ENCODE data around the gene GABRR3.
"Not testable (repeated sequence)": the region's sequence is repeated elsewhere in the genome, so short reads cannot be mapped to it uniquely, and the experiment has no call there.

The GABRR3 gene

DNA sequence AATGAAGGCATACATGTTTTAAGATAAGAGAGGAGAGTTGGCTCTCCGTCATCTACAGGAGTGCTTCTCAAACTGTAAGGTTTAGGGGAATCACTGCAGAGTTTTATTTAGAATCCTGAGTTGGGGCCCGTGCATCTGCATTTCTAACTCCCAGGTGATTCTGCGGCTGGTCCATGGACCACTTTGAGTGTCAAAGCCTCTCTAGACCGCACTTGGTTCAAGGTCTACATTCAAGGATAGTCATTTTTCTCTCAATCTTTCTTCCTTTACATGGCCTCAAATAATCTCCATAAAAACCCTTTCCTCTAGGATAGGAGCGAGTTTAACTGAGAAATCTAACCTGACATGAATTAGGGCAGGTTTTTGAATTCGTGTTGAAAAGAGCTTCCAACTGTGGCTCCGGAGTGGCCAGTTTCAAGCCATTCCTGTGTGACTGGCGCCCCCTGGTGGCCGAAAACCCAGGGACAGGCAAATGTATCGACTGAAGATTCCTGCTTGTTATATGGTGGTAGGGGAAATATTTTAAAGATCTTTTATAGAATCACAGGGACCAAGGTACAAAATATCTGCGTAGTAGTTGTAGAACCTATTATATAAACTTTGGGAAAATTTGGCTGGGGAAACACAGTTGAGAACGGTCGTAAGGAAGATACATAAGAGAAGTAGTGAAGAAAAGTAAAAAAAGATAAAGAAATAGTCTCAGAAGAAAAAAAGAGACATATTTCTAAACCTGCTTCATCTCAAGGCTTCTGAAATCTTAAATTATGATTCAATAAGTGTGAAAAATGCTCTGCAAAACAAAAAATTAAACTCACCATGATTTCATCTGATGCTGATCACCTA, 11.9 kb downstream of the GABRR3 start:
- no peak overlapping the region for H3K4me3 ChIP-seq
- H3K27ac ChIP-seq, result no peak overlapping the region

- Histone ChIP-seq H3K4me3 (no peak overlapping the region), H3K27ac (no peak overlapping the region)
These were observed 13.1 kb downstream of the GABRR3 start for GRCh38 chr3:98021830-98022560.

DNA sequence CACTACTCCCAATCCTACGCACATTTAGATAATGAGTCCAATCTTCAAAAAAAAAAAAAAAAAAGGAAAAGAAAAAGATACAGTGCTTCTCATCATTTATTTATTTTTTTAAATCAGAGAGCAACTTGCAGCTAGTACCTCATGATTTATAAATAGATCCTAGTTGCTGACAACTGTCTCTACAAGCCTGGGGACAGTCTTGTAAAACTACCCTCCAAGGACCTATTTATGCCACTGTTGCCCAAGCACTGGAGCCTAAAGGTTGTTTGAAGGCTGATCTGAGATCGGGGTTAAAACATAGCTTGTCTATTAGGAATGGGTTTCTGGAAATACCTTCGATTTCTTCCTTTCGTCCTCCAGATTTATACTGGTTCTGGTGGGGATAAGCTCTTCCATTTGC, 14.7 kb downstream of the GABRR3 start:
- no peak overlapping the region for H3K27ac ChIP-seq

DNA sequence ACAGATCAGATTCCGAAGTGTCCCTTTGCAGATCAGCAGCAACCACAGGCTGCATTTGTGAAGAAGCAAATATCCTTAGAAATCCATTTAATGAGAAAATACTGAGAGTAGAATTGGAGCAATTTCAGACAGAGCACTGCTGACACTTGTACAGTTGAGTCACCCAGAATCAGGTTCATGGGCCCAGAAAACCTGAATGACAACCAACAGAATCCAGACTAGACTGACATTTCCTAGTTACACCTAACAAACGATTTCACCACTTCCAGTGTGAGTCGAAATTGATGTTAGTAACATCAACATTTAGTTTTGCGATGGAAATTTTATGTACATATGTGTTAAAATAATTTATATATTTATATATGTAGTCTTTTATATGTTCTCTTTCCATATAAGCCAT, 16.8 kb downstream of the GABRR3 start:
- no peak overlapping the region for H3K27ac ChIP-seq
- no peak overlapping the region for H3K4me3 ChIP-seq

More for the DNA sequence above, 14.7 kb downstream of the GABRR3 start:
- H3K4me3 ChIP-seq, result no peak overlapping the region

DNA sequence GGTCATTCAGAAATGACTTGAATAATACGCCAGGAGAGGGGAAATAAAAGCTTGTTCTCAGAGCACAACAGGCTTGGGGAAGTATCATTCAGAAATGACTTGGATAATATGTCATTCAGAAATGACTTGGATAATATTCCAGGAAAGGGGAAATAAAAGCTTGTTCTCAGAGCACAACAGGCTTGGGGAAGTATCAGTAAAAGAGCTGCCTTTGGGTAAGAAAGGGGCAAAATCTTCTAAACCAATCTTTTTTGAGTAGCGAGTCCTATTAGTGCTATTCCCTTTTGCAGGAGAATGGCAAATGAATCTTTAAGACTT, 20.9 kb downstream of the GABRR3 start:
- Histone ChIP-seq H3K4me3 (no peak overlapping the region), H3K27ac (peak overlapping the region in 9 of 21 experiments; percentile 1 to 57 (median 28))

- peak overlapping the region in 10 of 21 experiments; percentile 1 to 57 (median 26) for H3K27ac ChIP-seq
- no peak overlapping the region for H3K4me3 ChIP-seq
These were observed 21.5 kb downstream of the GABRR3 start for GRCh38 chr3:98013411-98014267.

- Histone ChIP-seq H3K27ac (peak overlapping the region in 3 of 21 experiments; percentile 20 to 49 (median 24)), H3K4me3 (no peak overlapping the region)
These were observed 22.1 kb downstream of the GABRR3 start for GRCh38 chr3:98012979-98013378.

DNA sequence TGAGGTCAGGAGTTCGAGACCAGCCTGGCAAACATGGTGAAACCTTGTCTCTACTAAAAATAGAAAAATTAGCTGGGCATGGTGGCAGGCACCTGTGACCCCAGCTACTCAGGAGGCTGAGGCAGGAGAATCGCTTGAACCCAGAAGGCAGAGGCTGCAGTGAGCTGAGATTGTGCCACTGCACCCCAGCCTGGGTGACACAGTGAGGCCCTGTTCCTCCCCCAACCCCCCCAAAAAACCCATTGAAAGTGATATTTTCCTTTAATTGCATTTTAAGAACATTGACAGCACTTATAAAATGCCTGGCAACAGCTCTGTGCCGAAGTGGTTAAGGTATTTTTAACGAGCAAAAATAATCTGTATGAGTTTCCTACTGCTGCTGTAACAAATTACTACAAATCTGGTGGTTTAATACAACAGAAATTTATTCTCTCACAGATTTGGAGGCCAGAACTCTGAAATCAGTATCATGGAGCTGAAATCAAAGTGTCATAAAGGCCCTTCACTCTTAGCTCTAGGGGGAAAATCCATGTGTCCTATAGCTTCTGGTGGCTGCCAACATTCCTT, 24.1 kb downstream of the GABRR3 start:
- not testable (repeated sequence) for H3K4me3 ChIP-seq, H3K27ac ChIP-seq

DNA sequence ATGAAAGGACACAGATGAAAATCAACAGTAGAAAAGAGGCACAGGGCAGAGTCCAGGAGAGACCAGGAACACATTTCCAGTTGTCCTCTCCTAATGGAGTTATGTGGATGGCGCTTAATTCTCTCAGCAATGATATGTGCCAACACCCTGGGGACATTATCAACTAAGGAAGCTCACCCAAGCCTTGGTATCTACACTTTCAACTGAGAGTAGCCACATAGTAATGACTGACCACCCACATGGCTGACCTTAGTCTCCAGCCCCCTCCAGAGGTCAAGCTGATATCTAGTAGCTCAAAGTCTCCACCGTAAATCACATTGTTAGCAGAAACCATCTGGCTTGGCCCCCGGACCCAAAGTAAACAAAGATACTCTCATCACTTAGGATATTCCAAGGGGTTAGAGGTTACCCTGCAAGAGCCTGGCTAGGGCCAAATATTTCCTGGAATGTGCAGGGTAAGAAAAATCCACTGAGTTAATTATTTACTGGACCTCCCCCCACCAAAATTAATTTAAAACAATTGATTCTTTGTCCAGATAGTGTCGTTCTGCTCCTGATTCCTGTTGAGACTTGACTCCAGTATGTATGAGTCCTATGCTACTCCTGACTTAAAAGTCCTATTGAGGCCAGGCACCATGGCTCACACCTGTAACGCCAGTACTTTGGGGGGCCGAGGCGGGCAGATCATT, 24.8 kb downstream of the GABRR3 start:
- Histone ChIP-seq H3K27ac (no peak overlapping the region), H3K4me3 (no peak overlapping the region)

DNA sequence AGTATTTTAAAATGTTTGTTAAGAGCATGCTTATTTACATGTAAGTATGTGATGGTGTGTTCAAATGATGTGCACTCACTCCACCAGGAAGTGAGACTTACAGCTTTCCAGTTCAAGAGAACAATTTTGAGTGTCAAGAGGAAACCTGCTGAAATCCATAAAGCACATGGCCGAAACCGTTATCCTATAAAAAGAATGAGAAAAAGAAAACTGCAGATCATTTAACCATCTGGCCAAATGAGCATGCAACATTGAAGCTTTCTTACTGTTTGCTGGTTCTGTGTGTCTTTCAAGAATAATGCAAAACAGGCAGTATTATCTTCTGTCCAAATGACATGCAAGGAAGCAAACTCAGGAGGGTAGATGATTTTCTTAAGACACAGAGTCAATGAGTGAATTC, 26.3 kb downstream of the GABRR3 start:
- Histone ChIP-seq H3K4me3 (no peak overlapping the region), H3K27ac (no peak overlapping the region)

DNA sequence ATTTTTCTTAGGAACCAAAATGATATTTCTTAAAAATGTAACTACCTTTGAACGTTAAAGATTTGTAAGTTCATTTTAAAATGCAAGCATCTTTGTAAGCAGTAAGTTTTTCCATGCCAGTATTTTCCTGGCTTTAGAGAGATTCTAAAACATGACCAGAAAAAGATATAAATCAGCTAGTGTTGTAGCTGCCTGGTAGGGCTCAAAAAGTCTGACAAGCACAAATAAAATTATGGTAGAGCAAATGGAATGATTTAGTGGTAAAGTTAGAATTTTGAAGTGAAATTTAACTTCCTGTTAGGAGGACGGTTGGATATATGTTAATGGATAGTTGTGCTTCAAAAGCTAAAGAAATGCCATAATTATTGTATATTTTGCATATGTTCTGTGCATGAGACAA, 29.7 kb downstream of the GABRR3 start:
- no peak overlapping the region for H3K4me3 ChIP-seq
- no peak overlapping the region for H3K27ac ChIP-seq

DNA sequence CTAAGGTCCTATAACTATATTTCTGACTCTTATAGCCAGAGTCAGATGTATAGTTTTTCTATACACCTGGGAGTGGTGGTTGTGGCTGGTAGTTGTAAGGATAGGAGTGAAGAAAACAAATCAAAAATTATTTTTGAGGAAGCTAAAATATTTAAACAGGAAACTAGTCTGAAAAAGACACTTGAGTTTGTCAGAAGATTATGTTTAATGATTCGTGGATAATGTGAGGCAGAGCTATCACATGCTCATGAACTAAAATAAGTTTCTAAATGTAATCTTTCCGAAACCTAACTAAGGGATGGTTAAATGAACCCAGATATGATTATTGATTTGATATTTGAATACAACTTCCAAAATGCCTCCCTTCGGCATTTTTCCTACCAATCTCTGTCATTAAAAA, 30.4 kb downstream of the GABRR3 start:
- Histone ChIP-seq H3K27ac (no peak overlapping the region), H3K4me3 (no peak overlapping the region)

DNA sequence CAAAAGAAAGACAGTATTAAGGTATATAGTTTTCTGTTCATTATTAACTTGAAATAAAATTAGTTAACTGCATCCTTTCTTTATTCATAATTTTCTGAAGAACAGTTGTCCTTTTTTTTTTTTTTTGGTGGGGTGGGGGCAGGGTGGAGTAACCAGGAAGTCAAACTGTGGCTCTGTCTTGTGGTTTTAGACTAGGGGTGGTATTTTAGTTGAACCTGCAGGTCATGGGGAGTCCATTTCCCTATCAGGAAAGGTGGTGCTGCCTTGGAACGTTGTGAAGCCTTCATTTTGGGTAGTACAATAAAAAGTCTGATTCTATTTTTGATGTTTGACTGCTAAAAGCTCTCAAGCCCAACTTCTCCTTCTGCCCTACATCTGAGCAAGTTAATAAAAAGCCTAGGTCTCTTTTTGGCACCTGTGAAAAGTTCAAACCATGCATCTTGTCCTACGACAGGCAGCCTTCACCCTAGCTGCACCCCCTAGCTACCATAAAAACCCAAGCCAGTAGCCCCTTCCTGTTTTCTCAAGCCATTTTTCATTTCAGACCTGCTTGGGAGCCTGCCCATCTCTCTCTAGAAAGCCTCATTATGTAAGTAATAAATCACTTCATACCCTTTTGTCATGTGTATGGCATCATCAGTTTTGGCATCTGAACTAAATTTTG, 31.7 kb downstream of the GABRR3 start:
- H3K4me3 ChIP-seq, result no peak overlapping the region
- H3K27ac ChIP-seq, result no peak overlapping the region

GRCh38 chr3:98002717-98003116, 32.4 kb downstream of the GABRR3 start:
- H3K4me3 ChIP-seq, result no peak overlapping the region
- no peak overlapping the region for H3K27ac ChIP-seq

- H3K4me3 ChIP-seq, result no peak overlapping the region
- no peak overlapping the region for H3K27ac ChIP-seq
These were observed 35.1 kb downstream of the GABRR3 start for GRCh38 chr3:97999994-98000393.

- no peak overlapping the region for H3K4me3 ChIP-seq
- no peak overlapping the region for H3K27ac ChIP-seq
These were observed 36.0 kb downstream of the GABRR3 start for GRCh38 chr3:97999103-97999502.

DNA sequence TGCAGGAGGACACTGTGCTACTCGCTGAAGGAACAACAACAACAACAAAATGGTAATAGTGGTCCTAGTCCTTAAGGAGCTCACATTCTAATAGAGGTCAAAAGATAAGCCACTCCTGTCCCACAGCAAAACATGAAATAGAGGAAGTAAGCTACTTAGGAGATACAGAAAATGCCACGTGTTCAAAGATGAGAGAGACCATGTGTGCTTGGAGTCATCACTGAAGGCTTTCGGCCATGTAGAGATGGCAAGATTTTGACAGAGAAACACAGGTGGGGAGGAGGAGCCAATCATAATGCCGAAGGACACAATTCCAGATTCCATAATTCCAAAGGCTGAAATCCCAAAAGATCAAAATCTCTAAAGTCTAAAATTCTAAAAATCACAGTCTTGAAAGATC, 38.1 kb downstream of the GABRR3 start:
- H3K27ac ChIP-seq, result no peak overlapping the region
- no peak overlapping the region for H3K4me3 ChIP-seq

- H3K4me3 ChIP-seq, result no peak overlapping the region
- no peak overlapping the region for H3K27ac ChIP-seq
These were observed 40.7 kb downstream of the GABRR3 start for GRCh38 chr3:97994328-97994945.

DNA sequence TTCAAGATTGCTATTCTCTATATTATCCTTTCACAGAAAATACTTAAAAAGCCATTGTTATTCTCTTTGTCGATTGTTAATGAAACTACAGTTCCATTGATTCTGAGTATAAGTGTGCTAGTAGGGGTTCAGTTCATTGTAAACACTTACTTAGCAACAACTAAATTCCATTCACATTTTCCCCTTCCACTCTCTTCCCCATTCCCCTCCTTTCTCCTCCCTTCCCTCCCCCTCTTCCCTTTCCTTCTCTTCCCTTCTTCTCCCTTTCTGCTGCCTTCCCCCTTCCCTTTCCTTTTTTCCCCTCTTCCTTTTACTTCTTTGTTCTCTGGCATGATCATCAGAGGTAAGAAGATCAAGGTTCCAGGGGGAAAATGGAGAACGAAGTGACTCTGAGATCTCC, 41.6 kb downstream of the GABRR3 start:
- H3K4me3 ChIP-seq, result no peak overlapping the region
- H3K27ac ChIP-seq, result no peak overlapping the region

Measured in skin epidermis (tissue), 12 donors.